Activated naive CD4-positive, alpha-beta T cell treated with anti-CD3 and anti-CD28 coated beads for 36 hours (primary cell): ENCODE results near the gene DGCR6L. TPM values are rescaled to one million over a fixed set of nuclear protein-coding genes. Genes with fewer than 3 reads are reported as not detected.

ENCODE experiments used
- total RNA-seq, 2 experiments: library from RNA; stranded (reverse); gene quantifications; one replicate each; pipeline ENCODE4 v1.2.3, GENCODE V29; 2021

The DGCR6L gene
- total RNA-seq, 2 experiments from 2014 or later, result 21.5 TPM

Other genes with a start within 250 kb of the DGCR6L start
- gene DGCR8, start 239.8 kb downstream of the DGCR6L start, total RNA-seq, result 10 to 100 TPM; 29.8 to 36.5 TPM
- gene RANBP1, start 204.0 kb downstream of the DGCR6L start, total RNA-seq, result 100 to 1,000 TPM; 445 to 455 TPM
- 10 to 100 TPM; 51.8 to 57.9 TPM for gene TRMT2A, start 202.8 kb downstream of the DGCR6L start, total RNA-seq
- 10 to 100 TPM; 26.4 to 31.3 TPM for gene ZDHHC8, start 188.3 kb downstream of the DGCR6L start, total RNA-seq
- gene CCDC188, start 169.0 kb downstream of the DGCR6L start, total RNA-seq, result not detected
- 1 to 10 TPM; 2.1 to 2.5 TPM for gene RTN4R, start 51.7 kb downstream of the DGCR6L start, total RNA-seq
- gene ZNF74, start 74.1 kb upstream of the DGCR6L start, total RNA-seq, result 1 to 10 TPM; 7.9 to 8.0 TPM
- under 1 TPM; 0.21 to 0.30 TPM for gene SCARF2, start 117.8 kb upstream of the DGCR6L start, total RNA-seq
- 10 to 100 TPM; 10.1 to 11.7 TPM for gene KLHL22, start 175.7 kb upstream of the DGCR6L start, total RNA-seq
- gene MED15, start 187.6 kb upstream of the DGCR6L start, total RNA-seq, result 100 to 1,000 TPM in 1 of 2 experiments, 10 to 100 TPM in 1; 94.7 to 108 TPM